Inflammatory macrophage (primary cell): ENCODE results near the gene NOP53.
"Not testable (repeated sequence)": the region's sequence is repeated elsewhere in the genome, so short reads cannot be mapped to it uniquely, and the experiment has no call there.

Experiments used
- DNase-seq, 2 donors: peaks; one replicate each; pipeline ENCODE4 v3.0.0-alpha.2; 2020 to 2022
- total RNA-seq, 18 experiments: gene quantifications; one replicate each; lab custom pipeline; 2026; ENCODE audit warnings: mixed read lengths in 6 of 18, inconsistent platforms in 2 of 18; lab: John Stamatoyannopoulos, UW

NOP53 gene
- total RNA-seq, result 14.7 to 56.7 (median 36.9) reads per million in 18 experiments

DNA sequence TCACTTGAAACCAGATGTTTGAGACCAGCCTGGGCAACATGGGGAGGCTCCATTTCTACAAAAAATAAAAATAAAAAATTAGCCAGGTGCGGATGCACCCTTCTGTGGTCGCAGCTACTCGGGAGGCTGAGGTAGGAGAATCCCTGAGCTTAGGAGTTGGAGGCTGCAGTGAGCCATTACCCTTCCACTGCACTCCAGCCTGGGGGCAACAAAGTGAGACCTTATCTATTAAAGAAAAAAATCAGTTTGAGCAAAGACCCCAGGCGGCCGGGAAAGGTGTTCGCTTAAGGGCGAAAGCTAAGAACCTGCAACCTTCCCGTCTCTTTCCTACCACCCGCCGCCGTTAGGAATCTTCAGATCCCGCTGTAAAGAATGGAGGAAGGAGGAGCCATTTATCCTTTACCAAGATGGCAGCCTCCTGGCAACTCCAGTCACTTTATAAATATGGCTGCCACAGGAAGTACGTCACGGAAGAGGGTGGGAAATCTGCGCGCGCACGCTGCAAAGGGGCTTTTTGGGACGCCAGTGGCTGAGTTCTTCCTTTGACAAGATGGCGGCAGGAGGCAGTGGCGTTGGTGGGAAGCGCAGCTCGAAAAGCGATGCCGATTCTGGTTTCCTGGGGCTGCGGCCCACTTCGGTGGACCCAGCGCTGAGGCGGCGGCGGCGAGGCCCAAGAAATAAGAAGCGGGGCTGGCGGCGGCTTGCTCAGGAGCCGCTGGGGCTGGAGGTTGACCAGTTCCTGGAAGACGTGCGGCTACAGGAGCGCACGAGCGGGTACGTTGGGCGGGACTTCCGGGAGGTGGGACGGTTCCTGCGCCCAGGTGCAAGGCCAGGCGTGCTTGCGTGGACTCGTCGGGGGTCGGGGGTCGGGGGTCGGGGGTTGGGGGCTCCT is at the start of gene NOP53:
Gene NOP53, plus strand, starts transcription at position 537 of the 892 bp plus-strand sequence. Its CDS starts 14 bp downstream, at position 551.
- peak; percentile 98 to 99 for DNase-seq

DNA sequence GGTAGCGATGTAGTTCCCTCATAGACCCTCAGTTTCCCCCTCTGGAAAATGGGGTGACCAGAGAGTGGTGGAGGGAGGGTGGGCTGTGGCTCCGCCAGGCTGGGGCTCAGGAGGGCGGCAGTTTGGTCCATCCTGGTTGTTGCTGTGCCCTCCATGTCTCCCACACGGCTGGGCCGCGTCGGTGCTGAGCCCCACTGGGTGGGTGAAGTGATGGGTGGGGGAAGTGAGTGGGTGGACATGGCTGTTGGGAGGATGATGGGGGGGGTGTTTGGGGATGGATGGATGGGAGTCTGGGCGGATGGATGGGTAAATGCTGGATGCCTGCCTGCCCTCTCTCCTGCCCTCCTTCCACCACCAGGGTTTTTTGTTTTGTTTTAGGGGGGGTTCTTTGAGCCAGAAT is 48.7 kb upstream of the NOP53 start:
- no peak for DNase-seq

DNA sequence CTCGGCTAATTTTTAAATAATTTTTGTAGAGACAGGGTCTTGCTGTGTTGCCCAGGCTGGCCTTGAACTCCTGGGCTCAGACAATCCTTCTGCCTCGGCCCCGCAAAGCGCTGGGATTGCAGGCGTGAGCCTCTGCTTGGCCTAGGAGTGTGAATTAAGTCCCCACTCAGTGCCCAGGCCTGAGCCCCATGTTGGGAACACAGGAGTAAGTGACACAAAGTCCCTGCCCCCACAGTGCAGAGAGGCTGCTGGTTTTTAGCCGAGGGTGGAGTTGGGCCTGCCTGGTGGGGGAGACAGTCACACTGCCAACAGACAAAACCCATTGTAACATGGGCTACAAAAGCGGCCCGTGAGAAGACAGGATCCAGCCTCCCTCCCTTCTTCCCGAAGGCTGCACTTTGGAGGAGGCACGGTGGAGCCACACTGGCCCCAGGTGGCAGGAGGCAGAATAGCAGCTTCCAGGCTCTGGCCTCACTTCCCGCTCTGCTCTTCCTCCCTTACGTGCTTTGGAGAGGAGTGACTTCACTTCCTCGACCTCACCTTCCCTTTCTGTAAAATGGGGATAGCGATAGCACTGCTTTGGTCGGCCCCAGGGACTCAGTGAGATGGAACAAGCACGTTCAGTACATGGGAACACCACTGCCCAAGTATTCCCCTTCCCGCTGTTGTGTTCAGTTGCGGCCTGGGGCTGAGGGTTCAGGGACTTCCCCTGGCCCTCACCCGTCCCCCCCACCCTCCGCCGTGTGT is 47.3 kb upstream of the NOP53 start:
- peak; percentile 84 to 85 for DNase-seq

DNA sequence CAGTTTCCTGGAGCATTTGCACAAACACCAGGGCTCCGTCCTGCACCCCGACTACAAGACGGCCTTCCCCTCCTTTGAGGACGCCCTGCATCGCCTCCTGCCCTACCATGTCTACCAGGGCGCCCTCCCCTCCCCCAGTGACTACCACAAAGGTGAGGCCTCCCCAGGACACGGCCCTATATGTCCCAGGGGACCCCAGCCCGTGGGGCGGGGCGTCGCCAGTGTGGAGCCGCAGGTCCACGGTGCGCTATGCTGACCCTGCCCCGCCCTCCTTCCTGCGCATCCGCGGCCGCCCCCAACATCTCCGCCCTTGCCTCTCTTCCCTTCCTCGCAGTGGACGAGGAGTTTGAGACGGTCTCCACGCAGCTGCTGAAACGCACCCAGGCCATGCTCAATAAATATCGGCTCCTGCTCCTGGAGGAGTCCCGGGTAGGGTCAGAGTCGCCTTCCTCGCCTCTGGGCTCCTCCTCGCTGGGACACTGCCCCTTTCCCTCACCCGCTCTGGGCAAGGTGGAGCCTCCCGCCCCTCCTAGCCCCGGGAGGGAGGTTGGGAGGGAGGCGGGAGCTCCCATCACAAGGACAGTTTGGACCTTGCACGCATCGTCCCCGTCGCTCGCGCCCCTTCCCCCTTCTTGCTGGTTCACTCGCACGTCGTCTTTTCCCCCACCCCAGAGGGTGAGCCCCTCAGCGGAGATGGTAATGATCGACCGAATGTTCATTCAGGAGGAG is 46.6 kb upstream of the NOP53 start:
- no peak for DNase-seq

DNA sequence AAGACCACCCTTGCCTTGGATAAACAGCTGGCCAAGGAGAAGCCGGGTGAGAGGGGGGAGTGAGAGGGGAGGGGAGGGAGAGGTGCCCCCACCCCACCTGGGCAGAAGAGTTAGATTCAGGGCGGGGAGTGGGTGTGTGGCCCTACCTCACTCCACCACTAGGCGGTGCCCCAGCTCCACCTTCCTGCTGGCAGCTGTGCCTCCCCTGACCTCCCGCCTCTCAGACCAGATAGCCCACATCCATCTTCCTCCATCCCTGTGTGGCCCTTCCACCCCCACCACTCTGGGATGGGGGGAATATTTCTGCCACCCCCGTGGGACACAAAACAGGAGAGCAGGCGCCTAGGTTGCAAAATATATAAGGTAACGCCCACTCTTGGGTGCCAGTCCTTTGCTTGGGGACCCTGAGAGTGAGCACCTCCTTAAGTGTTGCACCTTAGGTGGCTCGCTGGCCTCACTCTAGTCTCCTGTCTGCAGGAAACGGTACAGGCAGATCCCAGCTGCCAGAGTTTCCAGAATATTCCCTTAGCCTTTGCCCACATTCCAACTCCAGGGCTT is 45.9 kb upstream of the NOP53 start:
- peak; percentile 37 to 48 for DNase-seq

DNA sequence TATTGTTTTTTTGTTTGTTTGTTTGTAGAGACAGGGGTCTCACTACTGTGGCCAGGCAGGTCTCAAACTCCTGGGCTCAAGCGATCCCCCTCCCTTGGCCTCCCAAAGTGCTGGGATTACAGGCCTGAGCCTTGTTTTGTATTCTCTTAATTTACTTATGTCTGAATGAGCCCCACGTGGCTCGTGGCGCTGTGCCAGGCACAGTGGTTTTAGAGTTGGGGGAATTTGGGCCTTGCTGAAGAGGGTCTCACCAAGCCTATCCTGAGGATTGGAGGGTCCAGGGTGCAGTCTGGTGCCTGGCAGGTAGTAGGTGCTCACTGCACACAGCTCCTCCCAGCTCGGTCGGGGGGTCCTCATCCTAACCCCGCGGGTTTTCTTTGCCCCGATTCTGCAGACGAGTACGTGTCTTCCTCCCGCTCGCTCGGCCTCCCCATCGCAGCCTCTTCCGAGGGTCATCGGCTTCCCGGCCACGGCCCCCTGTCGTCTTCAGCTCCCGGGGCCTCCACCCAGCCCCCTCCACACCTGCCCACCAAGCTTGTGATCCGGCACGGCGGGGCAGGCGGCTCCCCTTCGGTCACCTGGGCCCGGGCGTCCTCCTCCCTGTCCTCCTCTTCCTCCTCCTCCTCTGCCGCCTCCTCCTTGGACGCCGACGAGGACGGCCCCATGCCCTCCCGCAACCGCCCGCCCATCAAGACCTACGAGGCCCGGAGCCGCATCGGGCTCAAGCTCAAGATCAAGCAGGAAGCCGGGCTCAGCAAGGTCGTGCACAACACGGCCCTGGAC is 44.2 kb upstream of the NOP53 start:
- no peak for DNase-seq

DNA sequence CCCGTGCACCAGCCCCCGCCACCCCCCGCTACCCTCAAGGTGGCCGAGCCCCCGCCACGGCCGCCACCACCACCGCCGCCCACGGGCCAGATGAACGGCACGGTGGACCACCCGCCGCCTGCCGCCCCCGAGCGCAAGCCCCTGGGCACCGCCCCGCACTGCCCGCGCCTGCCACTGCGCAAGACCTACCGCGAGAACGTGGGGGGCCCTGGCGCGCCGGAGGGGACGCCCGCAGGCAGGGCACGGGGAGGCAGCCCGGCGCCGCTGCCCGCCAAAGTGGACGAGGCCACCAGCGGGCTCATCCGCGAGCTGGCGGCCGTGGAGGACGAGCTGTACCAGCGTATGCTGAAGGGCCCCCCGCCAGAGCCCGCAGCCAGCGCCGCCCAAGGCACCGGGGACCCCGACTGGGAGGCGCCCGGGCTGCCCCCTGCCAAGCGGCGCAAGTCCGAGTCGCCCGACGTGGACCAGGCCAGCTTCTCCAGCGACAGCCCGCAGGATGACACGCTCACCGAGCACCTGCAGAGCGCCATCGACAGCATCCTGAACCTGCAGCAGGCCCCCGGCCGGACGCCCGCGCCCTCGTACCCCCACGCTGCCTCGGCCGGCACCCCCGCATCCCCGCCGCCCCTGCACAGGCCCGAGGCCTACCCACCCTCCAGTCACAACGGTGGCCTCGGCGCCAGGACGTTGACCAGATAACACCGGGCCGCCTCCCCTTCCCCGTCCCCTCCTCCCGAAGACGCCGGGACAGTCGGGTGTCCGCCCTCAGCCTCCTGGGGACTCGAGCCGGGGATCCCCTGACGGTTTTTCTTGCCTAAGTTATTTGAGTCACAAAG is 43.4 kb upstream of the NOP53 start:
- no peak for DNase-seq

DNA sequence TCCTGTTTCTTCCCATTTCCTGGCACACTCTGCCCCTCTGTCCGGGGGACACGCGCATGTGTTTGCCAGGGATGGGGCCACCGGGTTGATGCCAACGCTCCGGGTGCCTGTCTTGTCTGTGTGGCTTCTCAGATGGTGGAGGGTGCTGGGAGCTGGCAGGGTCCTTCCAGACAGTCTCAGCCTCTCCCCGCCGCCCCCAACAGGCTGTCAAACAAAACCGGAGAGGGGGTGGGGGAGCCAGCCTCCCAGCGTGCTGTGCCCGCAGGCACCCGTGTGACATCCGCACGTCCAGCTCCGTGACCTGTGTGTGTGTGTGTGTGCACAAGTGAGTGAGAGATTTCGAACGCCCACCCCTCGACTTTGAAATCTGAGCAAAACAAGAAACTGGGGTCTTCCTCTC is 42.7 kb upstream of the NOP53 start:
- no peak for DNase-seq

DNA sequence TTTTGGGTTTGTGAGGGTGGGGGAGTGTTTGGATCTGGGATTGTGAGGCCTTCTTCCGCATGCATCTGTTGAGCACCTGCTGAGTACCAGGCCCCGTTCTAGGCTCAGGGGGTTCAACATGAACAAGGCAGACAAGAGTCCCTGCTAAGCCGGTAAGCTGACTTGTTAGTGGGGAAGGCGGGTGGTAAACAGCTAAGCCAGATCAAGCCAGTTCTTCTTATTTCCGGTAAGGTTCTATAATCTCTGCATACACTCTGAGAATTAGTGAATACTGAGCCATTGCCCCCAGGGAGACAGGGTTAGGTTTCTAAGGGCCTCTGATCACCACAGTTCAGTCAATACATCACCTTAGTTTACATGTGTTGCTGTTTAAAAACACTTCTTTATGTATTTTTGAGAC is 42.0 kb upstream of the NOP53 start:
- DNase-seq, result no peak

DNA sequence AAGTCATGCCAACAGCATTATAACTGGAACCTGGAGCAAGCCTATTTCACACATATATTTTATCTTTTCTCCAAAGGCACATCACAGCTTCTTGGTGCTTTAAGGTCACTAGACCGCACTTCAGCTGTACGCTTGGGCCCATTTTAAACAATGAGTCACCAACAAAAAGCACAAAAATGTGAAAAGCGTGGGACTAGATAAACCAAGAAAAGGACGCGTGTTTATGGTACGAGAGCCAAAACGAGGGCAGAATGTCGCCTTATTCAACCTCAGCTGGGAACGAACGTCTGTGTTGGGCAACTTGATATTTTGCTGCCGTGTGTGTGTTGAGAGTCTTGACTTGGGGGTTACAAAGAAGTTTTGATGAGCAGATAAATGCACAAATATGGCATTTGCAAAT is 41.3 kb upstream of the NOP53 start:
- no peak for DNase-seq

DNA sequence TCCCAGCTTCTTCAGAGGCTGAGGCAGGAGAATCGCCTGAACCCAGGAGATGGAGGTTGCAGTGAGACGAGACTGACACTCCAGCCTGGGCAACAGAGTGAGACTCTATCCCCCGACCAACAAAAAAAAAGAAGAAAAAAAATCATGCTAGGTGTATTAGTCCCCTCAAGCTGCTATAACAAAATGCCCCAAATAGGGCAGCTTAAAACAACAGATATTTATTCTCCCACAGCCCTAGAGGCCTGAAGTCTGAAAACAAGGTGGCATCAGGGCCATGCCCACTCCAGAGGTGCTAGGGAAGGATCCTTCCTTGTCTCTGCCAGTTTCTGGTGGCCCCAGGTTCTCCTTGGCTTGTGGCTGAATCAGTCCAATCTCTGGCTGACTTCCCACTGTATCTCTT is 40.7 kb upstream of the NOP53 start:
- no peak for DNase-seq

DNA sequence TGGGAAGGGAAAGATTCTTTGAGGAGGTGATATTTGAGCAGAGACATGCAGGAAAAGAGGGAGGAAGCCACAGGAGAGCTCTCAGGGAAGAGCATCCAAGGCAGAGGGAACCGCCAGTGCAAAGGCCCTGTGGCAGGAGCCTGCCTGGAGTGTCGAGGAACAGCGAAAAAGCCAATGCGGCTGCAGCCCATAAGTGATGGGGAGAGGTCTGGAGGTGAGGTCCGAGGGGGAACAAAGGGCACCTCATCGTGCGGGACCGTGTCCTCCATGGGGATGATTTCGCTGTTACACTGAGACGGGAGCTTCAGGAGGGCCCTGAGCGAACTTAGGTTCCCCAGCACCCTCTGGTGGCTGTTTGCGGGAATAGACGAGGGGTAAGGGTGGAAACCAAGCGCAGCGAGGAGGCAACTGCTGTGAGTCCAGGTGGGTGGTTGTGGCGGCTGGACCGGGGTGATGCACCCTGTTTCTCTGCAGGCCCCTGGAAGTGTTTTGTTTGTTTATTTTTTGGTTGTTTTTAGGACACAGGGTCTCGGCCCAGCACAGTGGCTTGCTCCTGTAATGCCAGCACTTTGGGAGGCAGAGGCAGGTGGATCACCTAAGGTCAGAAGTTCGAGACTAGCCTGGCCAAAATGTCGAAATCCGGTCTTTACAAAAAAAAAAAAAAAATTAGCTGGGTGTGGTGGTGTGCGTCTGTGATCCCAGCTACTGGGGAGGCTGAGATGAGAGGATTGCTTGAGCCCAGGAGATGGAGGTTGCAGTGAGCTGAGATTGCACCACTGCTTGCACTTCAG is 38.0 kb upstream of the NOP53 start:
- peak; percentile 80 to 86 for DNase-seq

DNA sequence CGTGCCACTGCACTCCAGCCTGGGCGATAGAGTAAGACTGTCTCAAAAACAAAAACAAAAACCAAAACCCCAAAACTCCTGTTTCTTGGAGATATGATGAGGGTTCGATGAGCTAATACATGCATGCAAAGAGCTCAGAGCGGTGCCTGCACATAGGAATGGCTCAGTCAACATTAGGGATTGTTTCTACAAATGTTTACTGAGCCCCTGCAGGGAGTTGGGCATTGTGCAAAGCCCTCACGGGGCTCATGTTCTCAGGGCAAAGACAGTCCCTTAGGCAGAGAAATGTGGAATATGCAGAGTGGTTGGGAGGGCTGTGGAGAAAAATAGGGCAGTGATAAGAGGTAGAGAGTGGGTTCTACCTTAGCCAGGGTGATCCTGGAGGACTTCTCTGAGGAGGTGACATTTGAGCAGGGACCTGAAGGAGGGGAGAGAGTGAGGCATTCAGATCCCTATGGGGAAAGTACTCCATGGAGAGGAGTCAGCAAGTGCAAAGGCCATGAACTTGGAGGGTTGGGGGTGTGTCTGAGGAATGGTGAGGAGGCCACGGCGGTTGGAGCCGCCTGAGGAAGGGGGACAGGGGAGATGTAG is 33.6 kb upstream of the NOP53 start:
- no peak for DNase-seq

DNA sequence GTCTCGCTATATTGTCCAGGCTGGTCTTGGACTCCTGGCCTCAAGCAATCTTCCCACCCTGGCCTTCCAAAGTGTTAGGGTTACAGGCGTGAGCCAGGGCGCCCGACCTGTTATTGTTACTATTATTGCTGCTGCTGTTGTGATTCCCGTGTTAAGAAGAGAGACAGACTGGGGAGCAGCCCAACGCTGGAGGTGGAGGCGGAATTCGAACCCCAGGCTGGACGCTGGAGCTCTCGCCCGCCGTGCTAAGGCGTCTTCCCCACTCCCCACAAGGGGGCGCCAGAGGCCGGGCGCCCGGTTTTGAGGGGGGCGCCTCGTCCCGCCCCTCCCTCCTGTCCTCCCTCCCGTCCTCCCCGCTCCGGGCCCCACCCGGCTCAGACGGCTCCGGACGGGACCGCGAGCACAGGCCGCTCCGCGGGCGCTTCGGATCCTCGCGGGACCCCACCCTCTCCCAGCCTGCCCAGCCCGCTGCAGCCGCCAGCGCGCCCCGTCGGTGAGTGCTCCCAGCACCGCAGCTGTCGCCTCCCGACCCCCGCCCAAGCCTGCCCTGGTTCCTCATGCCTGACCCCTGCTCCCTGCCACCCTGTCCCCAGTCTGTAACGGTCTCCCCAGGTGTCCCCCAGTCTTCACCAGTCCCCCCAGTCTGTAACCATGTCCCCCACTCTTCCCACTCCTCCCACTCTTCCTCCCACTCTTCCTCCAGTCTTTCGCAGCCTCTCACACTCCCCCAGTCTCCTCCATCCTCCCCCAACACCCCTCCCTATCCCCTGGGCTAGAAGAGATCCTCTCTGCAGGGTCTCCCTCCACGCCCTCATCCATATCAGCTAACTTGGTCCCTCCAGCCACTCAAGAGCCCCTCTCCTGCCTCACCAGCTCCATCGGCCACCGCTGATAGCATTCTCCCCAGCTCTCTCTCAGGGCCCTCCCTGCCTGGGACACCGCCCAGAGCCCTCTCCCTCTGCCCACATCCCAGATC is 32.0 kb upstream of the NOP53 start, which contains the start of gene EHD2:
Gene EHD2, plus strand, starts transcription at position 377 of the 976 bp plus-strand sequence. CDS start 3,191 bp downstream, outside the sequence.
- DNase-seq, result peak; percentile 13 to 17

DNA sequence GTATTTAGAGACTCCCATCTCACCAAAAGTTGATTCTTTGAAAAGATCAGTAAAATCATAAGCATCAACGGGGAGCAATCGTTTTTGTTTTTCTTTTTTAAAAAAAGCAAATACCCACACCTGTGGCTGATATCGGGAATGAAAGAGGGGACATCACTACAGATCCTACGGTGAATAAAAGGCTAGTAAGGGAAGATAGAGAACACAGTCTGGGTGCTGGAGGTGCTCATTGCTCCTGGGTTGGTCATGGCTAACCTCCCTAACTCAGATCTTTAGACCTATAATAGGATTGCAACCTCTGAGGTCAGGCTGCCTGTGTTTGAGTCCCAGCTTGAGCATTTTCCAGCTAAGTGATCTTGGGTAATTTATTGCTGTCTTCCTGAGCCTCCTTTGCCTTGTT is 31.0 kb upstream of the NOP53 start:
- DNase-seq, result no peak

DNA sequence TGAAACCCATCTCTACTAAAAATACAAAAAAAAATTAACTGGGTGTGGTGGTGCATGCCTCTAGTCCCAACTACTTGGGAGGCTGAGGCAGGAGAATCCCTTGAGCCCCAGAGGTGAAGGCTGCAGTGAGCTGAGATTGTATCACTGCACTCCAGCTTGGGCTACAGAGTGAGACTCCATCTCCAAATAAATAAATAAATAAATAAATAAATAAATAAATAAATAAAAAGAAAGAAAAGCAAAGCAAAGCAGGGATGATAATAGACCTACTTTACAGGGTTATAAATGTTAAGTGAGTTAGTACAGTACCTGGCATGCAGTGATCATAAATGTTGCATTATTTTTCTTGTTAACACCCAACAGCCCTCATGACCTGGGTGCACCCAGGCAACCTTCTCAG is 30.5 kb upstream of the NOP53 start:
- not testable (repeated sequence) for DNase-seq

DNA sequence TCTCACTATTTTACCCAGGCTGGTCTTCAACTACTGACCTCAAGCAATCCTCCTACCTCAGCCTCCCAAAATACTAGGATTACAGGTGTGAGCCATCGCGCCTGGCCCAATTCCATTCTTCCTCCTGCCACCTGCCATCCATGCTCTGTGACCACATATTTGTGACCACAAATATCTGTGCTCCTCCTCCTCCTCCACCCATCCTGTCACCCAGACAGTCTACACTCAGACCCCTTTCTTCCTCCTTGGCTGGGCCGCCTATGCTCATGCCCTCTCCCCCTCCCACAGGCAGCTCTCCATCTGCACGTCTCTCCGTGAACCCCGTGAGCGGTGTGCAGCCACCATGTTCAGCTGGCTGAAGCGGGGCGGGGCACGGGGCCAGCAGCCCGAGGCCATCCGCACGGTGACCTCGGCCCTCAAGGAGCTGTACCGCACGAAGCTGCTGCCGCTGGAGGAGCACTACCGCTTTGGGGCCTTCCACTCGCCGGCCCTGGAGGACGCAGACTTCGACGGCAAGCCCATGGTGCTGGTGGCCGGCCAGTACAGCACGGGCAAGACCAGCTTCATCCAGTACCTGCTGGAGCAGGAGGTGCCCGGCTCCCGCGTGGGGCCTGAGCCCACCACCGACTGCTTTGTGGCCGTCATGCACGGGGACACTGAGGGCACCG is 28.9 kb upstream of the NOP53 start:
- no peak for DNase-seq
